ENCODE measurements around the gene TM7SF3. TPM values are rescaled to one million over a fixed set of nuclear protein-coding genes. Genes with fewer than 3 reads are reported as not detected.

TM7SF3 gene
- total RNA-seq, 1 experiment from 2014 or later: 114 TPM

- Histone ChIP-seq H3K36me3 (ENCODE audit: low read depth, low read length) (peaks cover 20% of the 10 kb centered on the region), H3K79me2 (ENCODE audit: low read length) (peaks cover 92% of the 10 kb centered on the region), H3K27ac (ENCODE audit: low read length) (no peak overlapping the region), H3K9me3 (ENCODE audit: low read length) (no peaks in the 10 kb centered on the region), H2AFZ (ENCODE audit: low read length) (peak overlapping the region; percentile 88; the same call in 1 of the 2 replicates), H4K20me1 (ENCODE audit: low read length) (peaks cover 56% of the 10 kb centered on the region), H3K9me2 (replicated peaks; ENCODE audit: low read length) (no peaks in the 10 kb centered on the region), H3F3A (ENCODE audit: low read length, unreplicated experiment) (no peaks in the 10 kb centered on the region), H3K9ac (ENCODE audit: low read length) (peak overlapping the region; percentile 89), H3K4me1 (ENCODE audit: insufficient read depth, low read length) (peaks cover 39% of the 10 kb centered on the region), H3K4me3 (ENCODE audit: low read length) (peak overlapping the region; percentile 76), H3K27me3 (ENCODE audit: low read length) (no peaks in the 10 kb centered on the region), H3K4me2 (ENCODE audit: low read length) (peak overlapping the region; percentile 94)
- CTCF ChIA-PET: interaction anchor here (1.0 kb wide), 1 partner anchor 77 kb away, joined by 3 read pairs; the partner anchor contains the start of gene TM7SF3
- POLR2A ChIA-PET (ENCODE audit: unreplicated experiment): no interaction called here
- DNase-seq (peak; percentile 17), ATAC-seq (no peak)
- intact Hi-C loops (cut with micrococcal nuclease): loop anchor here (1.0 to 5.0 kb wide), 3 partner anchors 18 to 380 kb away; no protein-coding TSS in a partner anchor
- no TSS peak for BruUV-seq (replicated peaks)
- TF ChIP-seq EZH2 (IDR thresholded peaks at IDR 0.05; ENCODE audit: low read length, unreplicated experiment): no peak
- TF ChIP-seq, protein P1, sequence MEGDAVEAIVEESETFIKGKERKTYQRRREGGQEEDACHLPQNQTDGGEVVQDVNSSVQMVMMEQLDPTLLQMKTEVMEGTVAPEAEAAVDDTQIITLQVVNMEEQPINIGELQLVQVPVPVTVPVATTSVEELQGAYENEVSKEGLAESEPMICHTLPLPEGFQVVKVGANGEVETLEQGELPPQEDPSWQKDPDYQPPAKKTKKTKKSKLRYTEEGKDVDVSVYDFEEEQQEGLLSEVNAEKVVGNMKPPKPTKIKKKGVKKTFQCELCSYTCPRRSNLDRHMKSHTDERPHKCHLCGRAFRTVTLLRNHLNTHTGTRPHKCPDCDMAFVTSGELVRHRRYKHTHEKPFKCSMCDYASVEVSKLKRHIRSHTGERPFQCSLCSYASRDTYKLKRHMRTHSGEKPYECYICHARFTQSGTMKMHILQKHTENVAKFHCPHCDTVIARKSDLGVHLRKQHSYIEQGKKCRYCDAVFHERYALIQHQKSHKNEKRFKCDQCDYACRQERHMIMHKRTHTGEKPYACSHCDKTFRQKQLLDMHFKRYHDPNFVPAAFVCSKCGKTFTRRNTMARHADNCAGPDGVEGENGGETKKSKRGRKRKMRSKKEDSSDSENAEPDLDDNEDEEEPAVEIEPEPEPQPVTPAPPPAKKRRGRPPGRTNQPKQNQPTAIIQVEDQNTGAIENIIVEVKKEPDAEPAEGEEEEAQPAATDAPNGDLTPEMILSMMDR (conservative IDR thresholded peaks at IDR 0.05; ENCODE audit: low read depth, low read length): no peak
- TF ChIP-seq EZH2phosphoT487 (IDR thresholded peaks at IDR 0.05; ENCODE audit: borderline replicate concordance, low read length): no peak
These were observed 77.4 kb downstream of the TM7SF3 start for GRCh38 chr12:26936559-26937442.

- no TSS peak for BruUV-seq (replicated peaks)
- peak; percentile 26 for DNase-seq
- TF ChIP-seq, protein P1 (conservative IDR thresholded peaks at IDR 0.05; ENCODE audit: low read depth, low read length): no peak
- no peak for TF ChIP-seq EZH2phosphoT487 (IDR thresholded peaks at IDR 0.05; ENCODE audit: borderline replicate concordance, low read length)
These were observed 78.4 kb downstream of the TM7SF3 start for GRCh38 chr12:26935636-26936378.

More at GRCh38 chr12:26935636-26936378, 78.4 kb downstream of the TM7SF3 start:
- peak overlapping the region; percentile 76 for H3K4me3 ChIP-seq (ENCODE audit: low read length)
- no peaks in the 10 kb centered on the region for H3K9me2 ChIP-seq (replicated peaks; ENCODE audit: low read length)
- peaks cover 50% of the 10 kb centered on the region for H4K20me1 ChIP-seq (ENCODE audit: low read length)
- intact Hi-C loops (cut with micrococcal nuclease): loop anchor here (2.0 to 5.0 kb wide), 2 partner anchors 17 to 381 kb away; no protein-coding TSS in a partner anchor
- H3K4me1 ChIP-seq (ENCODE audit: insufficient read depth, low read length): peaks cover 32% of the 10 kb centered on the region
- H3K9me3 ChIP-seq (ENCODE audit: low read length): no peaks in the 10 kb centered on the region
- ATAC-seq: no peak
- POLR2A ChIA-PET (ENCODE audit: unreplicated experiment): no interaction called here
- H3K9ac ChIP-seq (ENCODE audit: low read length): peak overlapping the region; percentile 89; the same call in 1 of the 2 replicates
- CTCF ChIA-PET: interaction anchor here (0.8 to 1.0 kb wide), 2 partner anchors 78 to 80 kb away, joined by 3 read pairs; partner anchors contain the start of gene TM7SF3
- no peak overlapping the region for H3K27ac ChIP-seq (ENCODE audit: low read length)
- no peak overlapping the region for H2AFZ ChIP-seq (ENCODE audit: low read length)
- H3F3A ChIP-seq (ENCODE audit: low read length, unreplicated experiment): no peaks in the 10 kb centered on the region
- H3K27me3 ChIP-seq (ENCODE audit: low read length): no peaks in the 10 kb centered on the region
- H3K36me3 ChIP-seq (ENCODE audit: low read depth, low read length): peaks cover 21% of the 10 kb centered on the region
- peaks cover 83% of the 10 kb centered on the region for H3K79me2 ChIP-seq (ENCODE audit: low read length)
- H3K4me2 ChIP-seq (ENCODE audit: low read length): peak overlapping the region; percentile 94
